Stromal cell of bone marrow (primary cell): ENCODE measurements around the gene SERTAD1.

Experiments
- DNase-seq: peaks from one replicate; pipeline ENCODE4 v3.0.0-alpha.2; 2012; ENCODE audit warnings: low read depth

SERTAD1 gene

DNA sequence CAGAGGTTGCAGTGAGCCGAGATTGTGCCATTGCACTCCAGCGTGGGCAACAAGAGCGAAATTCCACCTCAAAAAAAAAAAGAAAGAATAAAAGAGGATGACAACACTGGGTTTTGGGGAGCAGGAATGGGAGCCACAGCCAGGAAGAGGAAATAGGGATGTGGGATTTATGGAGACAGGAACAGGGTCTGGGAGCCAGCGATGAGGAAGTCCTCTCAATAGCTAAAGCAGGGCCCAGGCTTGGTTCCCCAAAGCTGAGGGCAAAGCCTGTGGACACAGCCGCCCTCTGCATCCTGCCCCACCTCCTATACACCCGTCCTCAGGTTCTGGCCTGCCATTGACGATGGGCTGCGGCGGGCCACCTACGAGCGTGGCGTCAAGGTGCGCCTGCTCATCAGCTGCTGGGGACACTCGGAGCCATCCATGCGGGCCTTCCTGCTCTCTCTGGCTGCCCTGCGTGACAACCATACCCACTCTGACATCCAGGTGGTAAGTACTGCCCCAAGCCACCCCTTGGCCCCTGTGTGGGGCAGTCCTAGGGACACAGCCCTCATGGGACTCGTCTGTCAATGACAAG lies 49.4 kb downstream of the SERTAD1 start:
- DNase-seq: no peak

DNA sequence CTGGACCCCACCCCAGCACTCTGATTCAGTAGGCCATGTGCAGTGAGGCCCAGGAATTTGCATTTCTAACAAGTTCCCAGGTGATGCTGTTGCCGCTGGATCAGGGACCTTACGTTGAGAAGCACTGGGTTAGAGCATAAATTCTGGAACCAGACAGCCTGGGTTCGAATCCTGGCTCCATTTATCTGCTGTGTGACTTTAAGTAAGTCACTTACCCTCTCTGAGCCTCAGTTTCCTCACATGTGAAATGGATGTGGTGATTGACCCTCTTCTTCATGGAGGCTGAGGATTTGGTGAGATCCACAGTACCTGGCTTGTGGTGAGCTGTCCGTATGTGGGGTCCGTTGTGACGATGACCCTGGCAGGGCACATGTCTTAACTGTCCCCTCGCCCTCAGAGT lies 51.7 kb downstream of the SERTAD1 start:
- DNase-seq: no peak

GRCh38 chr19:40371802-40372122 lies 54.0 kb downstream of the SERTAD1 start:
- no peak for DNase-seq
